ENCODE data around the gene EFCAB12.
"Not testable (repeated sequence)": the region's sequence is repeated elsewhere in the genome, so short reads cannot be mapped to it uniquely, and the experiment has no call there.

EFCAB12 gene

DNA sequence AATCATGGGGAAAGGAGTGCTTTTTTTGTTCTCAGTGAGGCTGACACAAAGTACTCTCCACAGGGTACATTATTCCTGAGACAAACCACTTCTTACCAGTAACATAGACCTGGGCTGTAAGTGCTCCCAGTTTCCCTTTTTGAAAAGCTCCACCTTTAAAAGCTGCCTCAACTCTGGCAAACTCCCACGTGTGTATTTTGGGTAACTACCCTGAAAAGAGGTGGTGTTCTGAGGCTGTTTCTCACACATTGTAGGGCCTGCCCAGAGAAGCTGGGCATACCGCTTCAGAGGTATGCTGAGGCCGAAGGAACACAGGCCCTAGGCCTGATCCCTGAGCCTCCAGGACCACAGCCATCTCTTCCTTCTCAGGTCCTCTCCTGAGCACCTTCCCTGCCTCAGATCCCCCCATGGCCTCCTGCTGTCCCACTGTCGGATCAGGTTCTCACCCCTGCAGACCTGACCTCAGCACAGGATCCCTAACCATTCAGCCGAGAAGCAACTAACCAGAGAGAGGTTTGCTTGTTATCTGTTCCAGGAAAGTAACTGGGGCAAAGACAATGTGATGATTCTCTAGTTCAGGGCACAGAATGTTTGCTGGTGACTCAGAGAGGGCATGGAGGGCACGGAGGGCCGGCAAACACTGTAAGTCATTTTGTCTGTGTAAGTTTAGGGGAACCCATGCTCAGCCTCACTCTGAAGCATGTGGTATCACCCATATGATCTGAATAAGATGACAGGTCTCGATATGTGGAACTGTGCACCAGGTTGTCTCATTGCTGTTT is 36.1 kb downstream of the EFCAB12 start:
- not testable (repeated sequence) for DNase-seq (ENCODE audit: low spot score)

- DNase-seq (ENCODE audit: low spot score), result not testable (repeated sequence)
Measured at GRCh38 chr3:129391583-129391982, 36.9 kb downstream of the EFCAB12 start.

DNA sequence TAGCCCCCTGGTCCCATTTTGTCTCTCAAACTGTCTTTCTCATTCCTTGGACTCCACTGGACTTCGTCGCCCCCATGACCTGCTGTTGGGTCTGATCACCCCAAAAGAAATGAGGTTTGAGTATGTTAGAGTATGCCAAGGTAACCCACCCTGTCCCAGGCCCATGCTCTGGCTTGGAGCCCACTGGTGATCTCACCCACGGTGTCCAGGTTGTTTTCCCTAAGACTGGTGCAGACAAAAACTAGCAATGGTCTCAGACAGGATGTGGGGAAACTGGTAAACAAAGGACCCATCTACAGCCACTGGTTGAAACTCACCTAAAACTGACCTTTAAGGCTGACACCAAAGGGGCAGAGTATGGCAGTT is 38.9 kb downstream of the EFCAB12 start:
- DNase-seq (ENCODE audit: low spot score), result no peak

- DNase-seq (ENCODE audit: low spot score), result not testable (repeated sequence)
Measured at GRCh38 chr3:129388791-129389571, 39.5 kb downstream of the EFCAB12 start.

DNA sequence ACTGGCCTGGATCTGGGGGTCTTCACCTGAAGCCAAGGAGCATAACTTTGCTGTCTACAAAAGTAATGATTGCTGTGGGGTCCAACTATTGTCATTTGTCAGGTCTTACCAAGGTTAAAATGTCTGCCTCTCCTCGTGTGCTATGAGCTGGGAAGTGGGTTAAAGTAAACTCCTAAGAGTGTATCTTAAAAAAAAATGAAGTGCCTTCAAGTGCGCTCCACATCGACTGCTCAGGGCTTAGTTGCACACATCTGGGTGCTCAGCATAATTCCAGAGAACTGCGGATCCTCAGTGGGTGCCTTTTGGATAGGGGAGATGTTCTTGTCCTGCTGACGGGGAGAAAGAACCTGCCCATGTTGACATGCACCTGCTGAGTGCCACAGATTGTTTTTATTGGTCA is 40.9 kb downstream of the EFCAB12 start:
- DNase-seq (ENCODE audit: low spot score), result no peak

- DNase-seq (ENCODE audit: low spot score), result no peak
Measured at GRCh38 chr3:129386984-129387383, 41.5 kb downstream of the EFCAB12 start.

DNA sequence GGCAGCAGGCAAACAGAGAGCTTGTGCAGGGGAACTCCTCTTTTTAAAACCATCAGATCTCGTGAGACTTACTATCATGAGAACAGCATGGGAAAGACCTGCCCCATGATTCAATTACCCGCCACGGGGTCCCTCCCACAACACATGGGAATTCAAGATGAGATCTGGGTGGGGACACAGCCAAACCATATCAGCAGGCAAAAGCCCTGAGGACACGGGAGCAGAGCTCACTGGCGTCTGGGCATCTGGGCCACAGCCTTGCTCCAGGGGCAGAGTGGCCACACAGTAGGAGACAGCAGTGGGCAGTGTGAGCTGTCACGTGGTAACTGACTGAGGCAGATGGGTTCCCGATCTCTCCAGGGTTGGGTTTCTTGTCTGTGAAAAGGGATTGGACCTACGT is 42.9 kb downstream of the EFCAB12 start:
- DNase-seq (ENCODE audit: low spot score), result peak; percentile 26

GRCh38 chr3:129384594-129385323 is 43.7 kb downstream of the EFCAB12 start:
- no peak for DNase-seq (ENCODE audit: low spot score)

DNA sequence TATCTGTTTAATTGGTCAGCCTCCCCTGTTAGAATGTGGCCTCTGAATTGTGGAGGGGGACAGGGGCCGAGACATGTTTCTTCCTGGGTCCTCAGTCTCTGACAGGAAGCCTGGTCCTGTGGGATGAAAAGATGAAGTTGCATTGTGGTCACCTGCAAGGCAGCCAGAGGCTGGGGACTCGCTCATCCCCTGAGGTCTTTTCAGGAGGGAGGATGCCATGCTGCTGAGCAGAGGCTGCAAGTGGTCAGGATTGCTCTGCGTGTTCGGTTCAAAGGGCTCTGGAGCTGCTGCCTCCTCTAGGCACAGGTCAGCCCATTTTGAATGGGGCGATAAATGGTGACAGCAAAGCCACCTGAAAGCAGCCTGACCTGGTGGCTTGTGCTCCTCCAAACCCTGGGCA is 44.3 kb downstream of the EFCAB12 start:
- DNase-seq (ENCODE audit: low spot score), result not testable (repeated sequence)

- DNase-seq (ENCODE audit: low spot score), result peak; percentile 84
Measured at GRCh38 chr3:129383292-129383860, 45.1 kb downstream of the EFCAB12 start.

DNA sequence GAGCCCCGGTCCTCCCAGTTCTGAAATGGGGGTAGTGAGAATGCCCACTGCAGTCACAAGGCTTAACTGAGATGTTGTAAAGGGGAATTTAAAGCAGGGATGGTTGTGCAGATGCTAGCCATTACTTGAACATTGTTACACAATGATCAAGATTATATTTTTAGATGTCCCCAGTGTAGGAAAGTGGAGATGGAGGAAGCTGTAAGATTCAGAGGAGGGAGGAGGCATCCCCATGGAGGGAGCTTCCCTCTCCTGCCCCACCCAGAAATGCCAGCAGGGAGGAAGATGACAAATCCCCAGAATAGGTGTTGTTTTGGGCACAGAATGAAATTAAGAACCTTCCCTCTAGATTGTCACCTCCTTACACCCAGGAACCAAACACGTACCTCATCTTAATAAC is 46.1 kb downstream of the EFCAB12 start:
- DNase-seq (ENCODE audit: low spot score), result no peak

GRCh38 chr3:129379582-129380358 is 48.7 kb downstream of the EFCAB12 start:
- DNase-seq (ENCODE audit: low spot score), result no peak

- no peak for DNase-seq (ENCODE audit: low spot score)
Measured at GRCh38 chr3:129378949-129379348, 49.5 kb downstream of the EFCAB12 start.

DNA sequence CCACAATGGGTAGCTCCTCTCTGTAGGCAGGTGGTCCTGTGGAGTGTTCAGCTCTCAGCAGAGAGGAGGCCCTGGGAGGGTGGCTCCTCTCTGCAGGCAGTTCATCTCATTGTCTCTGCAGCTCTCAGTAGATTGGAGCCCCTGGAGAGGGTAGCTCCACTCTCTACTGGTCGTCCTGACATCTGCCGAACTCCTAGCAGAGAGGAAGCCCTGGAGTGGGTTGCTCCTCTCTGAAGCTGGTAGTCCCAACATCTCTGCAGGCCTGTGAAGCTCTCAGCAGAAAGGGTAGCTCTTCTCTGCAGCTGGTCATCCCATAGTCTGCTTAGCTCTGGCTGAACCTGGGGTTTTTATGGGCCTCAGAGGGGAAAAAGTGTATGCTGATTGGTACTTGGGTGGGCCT is 50.8 kb downstream of the EFCAB12 start:
- DNase-seq (ENCODE audit: low spot score), result no peak

- DNase-seq (ENCODE audit: low spot score), result no peak
Measured at GRCh38 chr3:129375099-129375498, 53.3 kb downstream of the EFCAB12 start.

DNA sequence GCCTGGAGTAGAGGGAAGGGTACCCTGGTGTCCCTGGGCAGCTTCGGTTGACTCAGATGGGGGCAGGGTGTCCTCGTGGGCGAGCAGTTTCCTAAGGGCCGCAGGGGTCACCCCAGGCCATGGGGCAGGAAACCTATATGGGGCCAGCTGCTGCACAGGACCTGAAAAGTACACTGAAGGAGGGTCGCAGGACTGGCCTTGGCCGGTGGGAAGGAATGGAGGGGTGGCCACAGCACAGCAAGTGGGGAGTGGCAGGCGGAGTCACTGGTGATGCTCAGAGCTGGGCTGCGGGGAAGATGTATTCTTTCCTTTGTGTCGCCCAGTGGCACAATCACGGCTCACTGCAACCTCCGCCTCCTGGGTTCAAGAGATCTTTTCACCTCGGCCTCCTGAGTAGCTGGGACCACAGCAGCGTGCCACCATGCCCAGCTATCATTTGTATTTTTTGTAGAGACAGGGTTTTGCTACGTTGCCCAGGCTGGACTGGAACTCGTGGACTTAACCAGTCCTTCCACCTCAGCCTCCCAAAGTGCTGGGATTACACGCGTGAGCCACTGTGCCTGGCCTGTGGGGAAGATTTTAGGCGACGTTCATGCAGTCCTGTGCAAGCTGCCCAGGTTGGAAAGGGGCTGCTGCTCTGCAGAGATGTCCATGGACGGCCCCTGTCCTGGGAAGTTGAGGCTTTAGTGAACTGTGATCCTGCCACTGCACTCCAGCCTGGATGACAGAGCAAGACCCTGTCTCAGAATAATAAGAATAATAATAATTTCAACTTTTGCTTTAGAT is 57.2 kb downstream of the EFCAB12 start:
- DNase-seq (ENCODE audit: low spot score), result no peak

- no peak for DNase-seq (ENCODE audit: low spot score)
Measured at GRCh38 chr3:129370248-129370964, 58.0 kb downstream of the EFCAB12 start.

- no peak for DNase-seq (ENCODE audit: low spot score)
Measured at GRCh38 chr3:129369711-129370110, 58.7 kb downstream of the EFCAB12 start.

- DNase-seq (ENCODE audit: low spot score), result no peak
Measured at GRCh38 chr3:129367821-129368220, 60.6 kb downstream of the EFCAB12 start.

DNA sequence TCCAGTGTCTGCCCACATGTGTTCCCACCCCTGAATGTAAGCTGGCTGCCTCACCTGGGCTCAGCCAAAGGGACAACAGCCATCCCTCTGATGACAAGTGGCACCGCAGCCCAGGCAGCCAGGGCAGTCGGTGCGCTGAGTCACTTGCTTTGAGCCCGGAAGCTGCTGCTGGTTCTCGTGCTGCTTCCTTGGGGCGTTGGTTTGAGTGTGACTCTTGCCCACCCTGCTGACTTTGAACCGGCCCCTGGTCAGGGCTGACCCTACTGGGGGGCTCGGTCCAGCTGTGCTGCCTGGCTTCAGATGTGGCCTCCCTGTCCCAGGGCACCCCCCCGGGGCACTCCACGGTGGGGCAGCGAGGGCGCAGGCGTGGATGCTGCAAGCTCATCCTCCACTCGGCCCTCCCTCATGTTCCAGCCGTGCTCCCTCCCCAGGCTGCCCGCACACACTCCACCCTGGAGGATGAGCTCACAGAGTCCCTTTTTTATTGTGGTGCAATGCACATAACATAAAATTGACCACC is 62.1 kb downstream of the EFCAB12 start:
- DNase-seq (ENCODE audit: low spot score), result no peak

Measured in cerebellar cortex (tissue), 1 donor.